ENCODE measurements around the gene EOLA2. TPM values are rescaled to one million over a fixed set of nuclear protein-coding genes. Genes with fewer than 3 reads are reported as not detected.
"Not testable (repeated sequence)": the region's sequence is repeated elsewhere in the genome, so short reads cannot be mapped to it uniquely, and the experiment has no call there.

Gene EOLA2
- total and polyA plus RNA-seq, 2 of the 8 experiments (the other 6 are each of a cell fraction or from before 2014, with no cell fraction given) = 19.0 to 22.5 TPM

GRCh38 chrX:149927245-149927963, 10.9 kb downstream of the EOLA2 start:
- H3K23me2 ChIP-seq (ENCODE audit: low read depth, low read length); H2AK5ac ChIP-seq (ENCODE audit: low read depth, low read length); H4K91ac ChIP-seq (replicated peaks; ENCODE audit: insufficient read length, low read length); H3K18ac ChIP-seq (ENCODE audit: extremely low read depth, low read length); H3K4me2 ChIP-seq (ENCODE audit: insufficient read depth in 1 of 2, low read depth in 2 of 2, low read length in 2 of 2); H2BK12ac ChIP-seq (ENCODE audit: low read depth, low read length); H3K79me1 ChIP-seq (ENCODE audit: low read depth, low read length); H2BK5ac ChIP-seq (ENCODE audit: low read depth, low read length); H3K4me3 ChIP-seq (ENCODE audit: extremely low read depth in 1 of 4, insufficient read depth in 2 of 4, low read depth in 3 of 4, low read length in 4 of 4); DNase-seq (ENCODE audit: low read depth in 1 of 2, low spot score in 2 of 2); H2BK20ac ChIP-seq (ENCODE audit: low read length); CTCF ChIA-PET (ENCODE audit: partially characterized antibody); H3K9me3 ChIP-seq (ENCODE audit: insufficient read depth in 2 of 2, low read depth in 1 of 2, low read length in 1 of 2); H4K20me1 ChIP-seq (replicated peaks in 1 of 2; ENCODE audit: control insufficient read depth in 1 of 2, insufficient read depth in 2 of 2, low read length in 2 of 2); H3K14ac ChIP-seq (ENCODE audit: insufficient read length); H2BK120ac ChIP-seq (replicated peaks; ENCODE audit: low read depth, low read length); H3K4ac ChIP-seq (replicated peaks; ENCODE audit: insufficient read length, low read depth, low read length); H3K79me2 ChIP-seq (ENCODE audit: control insufficient read depth in 1 of 2, insufficient read depth in 2 of 2, low read length in 2 of 2); H3K23ac ChIP-seq (ENCODE audit: insufficient read length); H4K8ac ChIP-seq (ENCODE audit: extremely low read depth, insufficient read depth, low read length); H3K9ac ChIP-seq (replicated peaks in 1 of 4; ENCODE audit: extremely low read depth in 1 of 4, low read depth in 3 of 4, low read length in 3 of 4); H2BK15ac ChIP-seq (ENCODE audit: low read length); POLR2A ChIA-PET (ENCODE audit: partially characterized antibody); H3K4me1 ChIP-seq (replicated peaks in 1 of 4; ENCODE audit: control insufficient read depth in 3 of 4, insufficient read depth in 4 of 4, low read length in 3 of 4); H3K27me3 ChIP-seq (replicated peaks in 1 of 4; ENCODE audit: control insufficient read depth in 3 of 4, extremely low read depth in 1 of 4, insufficient read depth in 3 of 4, low read length in 3 of 4); H4K5ac ChIP-seq (ENCODE audit: insufficient read length, low read depth, low read length); H3K56ac ChIP-seq (replicated peaks; ENCODE audit: insufficient read length, low read depth, low read length); H2AFZ ChIP-seq (ENCODE audit: low read length); H3K27ac ChIP-seq (ENCODE audit: low read depth, low read length); H3K36me3 ChIP-seq (ENCODE audit: control insufficient read depth in 2 of 4, insufficient read depth in 4 of 4, low read length in 3 of 4): not testable (repeated sequence)
- WGBS, 2 experiments (ENCODE audit: extremely low coverage in 1 of 2, insufficient coverage in 1 of 2, insufficient read length in 1 of 2, insufficient replicate concordance in 2 of 2, low coverage in 1 of 2, low lambda C conversion rate in 2 of 2, missing lambda C conversion rate in 1 of 2) = no CpG with 5 or more reads among the region's 8 CpGs
- peak; percentile 90 for FAIRE-seq

DNA sequence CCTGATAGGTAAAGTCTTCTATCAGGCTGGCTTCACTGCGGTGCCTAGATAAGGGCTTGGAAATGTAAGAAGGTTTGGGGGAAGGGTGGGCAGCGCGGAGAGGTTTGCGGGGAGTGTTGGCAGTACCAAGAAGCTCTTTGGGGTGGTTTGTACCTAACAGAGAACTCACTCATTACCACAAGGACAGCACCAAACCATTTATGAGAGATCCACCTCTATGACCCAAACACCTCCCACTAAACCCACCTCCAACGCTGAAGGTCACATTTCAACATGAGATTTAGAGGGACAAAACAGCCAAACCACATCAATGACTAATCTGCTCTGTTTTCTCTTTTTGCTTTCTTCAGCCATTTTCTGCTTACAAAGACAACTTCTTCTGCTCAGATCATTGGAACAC, 13.9 kb downstream of the EOLA2 start:
- not testable (repeated sequence) for DNase-seq (ENCODE audit: low read depth in 1 of 2, low spot score in 2 of 2)

More for the DNA sequence above, 13.9 kb downstream of the EOLA2 start:
- H4K91ac ChIP-seq (replicated peaks; ENCODE audit: insufficient read length, low read length); H3K4ac ChIP-seq (replicated peaks; ENCODE audit: insufficient read length, low read depth, low read length); H3K4me3 ChIP-seq (ENCODE audit: extremely low read depth in 1 of 4, insufficient read depth in 2 of 4, low read depth in 3 of 4, low read length in 4 of 4); H3K79me2 ChIP-seq (ENCODE audit: control insufficient read depth in 1 of 2, insufficient read depth in 2 of 2, low read length in 2 of 2); H3K14ac ChIP-seq (ENCODE audit: insufficient read length); H2BK15ac ChIP-seq (ENCODE audit: low read length); H3K23me2 ChIP-seq (ENCODE audit: low read depth, low read length); H3K18ac ChIP-seq (ENCODE audit: extremely low read depth, low read length); H3K23ac ChIP-seq (ENCODE audit: insufficient read length); H4K5ac ChIP-seq (ENCODE audit: insufficient read length, low read depth, low read length); H3K9ac ChIP-seq (replicated peaks in 1 of 4; ENCODE audit: extremely low read depth in 1 of 4, low read depth in 3 of 4, low read length in 3 of 4); H4K20me1 ChIP-seq (replicated peaks in 1 of 2; ENCODE audit: control insufficient read depth in 1 of 2, insufficient read depth in 2 of 2, low read length in 2 of 2); H3K36me3 ChIP-seq (ENCODE audit: control insufficient read depth in 2 of 4, insufficient read depth in 4 of 4, low read length in 3 of 4); H3K9me3 ChIP-seq (ENCODE audit: insufficient read depth in 2 of 2, low read depth in 1 of 2, low read length in 1 of 2); H3K79me1 ChIP-seq (ENCODE audit: low read depth, low read length); H3K4me2 ChIP-seq (ENCODE audit: insufficient read depth in 1 of 2, low read depth in 2 of 2, low read length in 2 of 2); H3K56ac ChIP-seq (replicated peaks; ENCODE audit: insufficient read length, low read depth, low read length); H3K27ac ChIP-seq (ENCODE audit: low read depth, low read length); H2BK20ac ChIP-seq (ENCODE audit: low read length); H2BK5ac ChIP-seq (ENCODE audit: low read depth, low read length); CTCF ChIA-PET (ENCODE audit: partially characterized antibody); H2BK120ac ChIP-seq (replicated peaks; ENCODE audit: low read depth, low read length); H2AFZ ChIP-seq (ENCODE audit: low read length); FAIRE-seq; H2BK12ac ChIP-seq (ENCODE audit: low read depth, low read length); H4K8ac ChIP-seq (ENCODE audit: extremely low read depth, insufficient read depth, low read length); H3K4me1 ChIP-seq (replicated peaks in 1 of 4; ENCODE audit: control insufficient read depth in 3 of 4, insufficient read depth in 4 of 4, low read length in 3 of 4); H2AK5ac ChIP-seq (ENCODE audit: low read depth, low read length); POLR2A ChIA-PET (ENCODE audit: partially characterized antibody); H3K27me3 ChIP-seq (replicated peaks in 1 of 4; ENCODE audit: control insufficient read depth in 3 of 4, extremely low read depth in 1 of 4, insufficient read depth in 3 of 4, low read length in 3 of 4): not testable (repeated sequence)
- WGBS, 2 experiments (ENCODE audit: extremely low coverage in 1 of 2, insufficient coverage in 1 of 2, insufficient read length in 1 of 2, insufficient replicate concordance in 2 of 2, low coverage in 1 of 2, low lambda C conversion rate in 2 of 2, missing lambda C conversion rate in 1 of 2) = no CpG with 5 or more reads among the region's 5 CpGs
